Kidney glomerular epithelial cell (primary cell): ENCODE results near the gene PCYT2.

Source experiments
- DNase-seq: peaks from one replicate; lab custom pipeline; 2025; lab: John Stamatoyannopoulos, UW

PCYT2 gene

GRCh38 chr17:81869221-81870130 lies 41.7 kb downstream of the PCYT2 start:
- DNase-seq = no peak

- peak; percentile 63 for DNase-seq
Observed at GRCh38 chr17:81868674-81869220, 42.5 kb downstream of the PCYT2 start.

- DNase-seq = no peak
Observed at GRCh38 chr17:81867991-81868673, 43.1 kb downstream of the PCYT2 start.

GRCh38 chr17:81867170-81867990 lies 43.8 kb downstream of the PCYT2 start:
- no peak for DNase-seq

- no peak for DNase-seq
Observed at GRCh38 chr17:81866440-81867169, 44.6 kb downstream of the PCYT2 start.

GRCh38 chr17:81865733-81866439 lies 45.3 kb downstream of the PCYT2 start:
- peak; percentile 37 for DNase-seq

GRCh38 chr17:81865358-81865732 lies 45.9 kb downstream of the PCYT2 start:
- DNase-seq = no peak

- no peak for DNase-seq
Observed at GRCh38 chr17:81863833-81864768, 47.1 kb downstream of the PCYT2 start.

- DNase-seq = no peak
Observed at GRCh38 chr17:81863123-81863675, 48.0 kb downstream of the PCYT2 start.

- peak; percentile 100 for DNase-seq
Observed at GRCh38 chr17:81860756-81861568, 50.2 kb downstream of the PCYT2 start.

- no peak for DNase-seq
Observed at GRCh38 chr17:81859906-81860755, 51.1 kb downstream of the PCYT2 start, which contains the start of gene P4HB. P4HB (minus strand) TSS chr17:81860535; CDS start chr17:81860471, 64 bp downstream.

- no peak for DNase-seq
Observed at GRCh38 chr17:81858967-81859905, 52.0 kb downstream of the PCYT2 start.

GRCh38 chr17:81858170-81858966 lies 52.8 kb downstream of the PCYT2 start:
- no peak for DNase-seq

GRCh38 chr17:81854974-81855774 lies 56.0 kb downstream of the PCYT2 start:
- no peak for DNase-seq

GRCh38 chr17:81852237-81852636 lies 59.0 kb downstream of the PCYT2 start:
- no peak for DNase-seq
